Common myeloid progenitor, CD34-positive (primary cell): ENCODE results near the gene ALDH1A1.

Experiments
- CTCF ChIA-PET: fragments of 350-600 bp; sonication (Branson Sonifier 250); formaldehyde crosslinking; loops from one replicate; lab custom pipeline; 2021; ENCODE audit warnings: antibody characterized with exemption; lab: Charles Lee
- POLR2A ChIA-PET: fragments of 350-600 bp; sonication (Branson Sonifier 250); formaldehyde crosslinking; loops from one replicate; lab custom pipeline; 2021; ENCODE audit warnings: antibody characterized with exemption; lab: Charles Lee
- DNase-seq, 3 donors: peaks; one replicate each; pipeline versions ENCODE4 v3.0.0 to v3.0.0-alpha.2; 2013
- H3K27ac ChIP-seq, 2 experiments: 1 replicate in 1 of 2; 2 replicates in 1 of 2; pipeline ENCODE4 v1.7.0; 2013; ENCODE audit warnings: inconsistent platforms in 2 of 2, low read length in 2 of 2, mild to moderate bottlenecking in 2 of 2, low read depth in 1 of 2, moderate library complexity in 1 of 2; ENCODE audit not compliant: severe bottlenecking in 2 of 2, insufficient read depth in 1 of 2, poor library complexity in 1 of 2
- H3K27me3 ChIP-seq, 5 experiments: replicated peaks in 2 of 5; 1 replicate in 3 of 5; 2 replicates in 2 of 5; pipeline versions ENCODE4 v1.6.1 to v1.7.0; 2013; ENCODE audit warnings: low read length in 4 of 5, mild to moderate bottlenecking in 2 of 5, moderate library complexity in 2 of 5, inconsistent platforms in 1 of 5; ENCODE audit not compliant: insufficient read depth in 5 of 5, control insufficient read depth in 4 of 5
- H3K36me3 ChIP-seq, 4 experiments: 1 replicate in 2 of 4; 2 replicates in 2 of 4; pipeline versions ENCODE4 v1.6.1 to v1.7.0; 2013; ENCODE audit warnings: low read length in 3 of 4, control low read depth in 1 of 4, mild to moderate bottlenecking in 1 of 4; ENCODE audit not compliant: control insufficient read depth in 4 of 4, insufficient read depth in 4 of 4
- H3K4me1 ChIP-seq, 4 experiments: 1 replicate in 3 of 4; 2 replicates in 1 of 4; pipeline versions ENCODE4 v1.6.1 to v1.7.1; 2013; ENCODE audit warnings: low read length in 3 of 4, mild to moderate bottlenecking in 3 of 4, control low read depth in 1 of 4, inconsistent platforms in 1 of 4, moderate library complexity in 1 of 4; ENCODE audit not compliant: control insufficient read depth in 4 of 4, insufficient read depth in 4 of 4; ENCODE audit errors: control extremely low read depth in 1 of 4
- H3K4me3 ChIP-seq, 7 experiments: 1 replicate in 4 of 7; 2 replicates in 3 of 7; pipeline versions ENCODE4 v1.5.1 to v1.7.0; 2013; ENCODE audit warnings: mild to moderate bottlenecking in 7 of 7, low read length in 6 of 7, moderate library complexity in 6 of 7, inconsistent platforms in 2 of 7, low read depth in 2 of 7, control low read depth in 1 of 7; ENCODE audit not compliant: insufficient read depth in 4 of 7, control insufficient read depth in 1 of 7; ENCODE audit errors: extremely low read depth in 1 of 7
- H3K9me3 ChIP-seq, 5 experiments: 1 replicate in 4 of 5; 2 replicates in 1 of 5; pipeline versions ENCODE4 v1.6.1 to v1.7.1; 2013; ENCODE audit warnings: low read length in 4 of 5, mild to moderate bottlenecking in 2 of 5, inconsistent platforms in 1 of 5, low read depth in 1 of 5, moderate library complexity in 1 of 5; ENCODE audit not compliant: control insufficient read depth in 4 of 5, insufficient read depth in 2 of 5; ENCODE audit errors: control extremely low read depth in 1 of 5
- WGBS: methylation state at CpG from one replicate; pipeline ENCODE4 v1.1.5; 2013; ENCODE audit not compliant: insufficient coverage; 5-methylcytosine and 5-hydroxymethylcytosine counted together

The ALDH1A1 gene

GRCh38 chr9:72995131-72996024 lies 42.5 kb upstream of the ALDH1A1 start:
- 67% methylated on average over 1 of the region's 5 CpGs for WGBS
- Histone ChIP-seq H3K9me3 (no peaks in the 10 kb centered on the region), H3K36me3 (no peaks in the 10 kb centered on the region), H3K27me3 (no peaks in the 10 kb centered on the region), H3K27ac (no peak overlapping the region), H3K4me1 (peaks cover 8 to 38% (median 16%) of the 10 kb centered on the region in 4 experiments), H3K4me3 (no peak overlapping the region)
- POLR2A ChIA-PET: no interaction called here
- CTCF ChIA-PET: interaction anchor here (0.7 to 0.8 kb wide), 3 partner anchors 45 to 138 kb away, joined by 3 read pairs; no protein-coding TSS in a partner anchor
- DNase-seq: no peak

GRCh38 chr9:72991772-72992171 lies 38.9 kb upstream of the ALDH1A1 start:
- no CpG with 5 or more reads among the region's 2 CpGs for WGBS
- ChIA-PET CTCF (interaction anchor here (0.7 to 1.6 kb wide), 2 partner anchors 8 to 17 kb away, joined by 3 to 5 read pairs; no protein-coding TSS in a partner anchor), POLR2A (no interaction called here)
- DNase-seq: no peak
- H3K4me1 ChIP-seq: peaks cover 3 to 35% (median 8%) of the 10 kb centered on the region in 4 experiments
- no peaks in the 10 kb centered on the region for H3K9me3 ChIP-seq
- H3K27ac ChIP-seq: no peak overlapping the region
- H3K4me3 ChIP-seq: no peak overlapping the region
- H3K36me3 ChIP-seq: no peaks in the 10 kb centered on the region
- H3K27me3 ChIP-seq: no peaks in the 10 kb centered on the region

GRCh38 chr9:72990397-72991182 lies 37.7 kb upstream of the ALDH1A1 start:
- Histone ChIP-seq H3K27ac (no peak overlapping the region), H3K27me3 (no peaks in the 10 kb centered on the region), H3K4me1 (peaks cover 0 to 25% (median 7%) of the 10 kb centered on the region in 4 experiments), H3K4me3 (no peak overlapping the region), H3K36me3 (no peaks in the 10 kb centered on the region), H3K9me3 (no peaks in the 10 kb centered on the region)
- WGBS: no CpG with 5 or more reads among the region's 1 CpG
- ChIA-PET POLR2A (interaction anchor here (0.5 kb wide), 1 partner anchor 39 kb away, joined by 3 read pairs; no protein-coding TSS in a partner anchor), CTCF (interaction anchor here (0.7 to 1.6 kb wide), 4 partner anchors 9 to 39 kb away, joined by 3 to 6 read pairs (median 4); no protein-coding TSS in a partner anchor)
- no peak for DNase-seq

- CTCF ChIA-PET: interaction anchor here (0.9 to 1.0 kb wide), 2 partner anchors 8 to 42 kb away, joined by 3 read pairs; no protein-coding TSS in a partner anchor
- POLR2A ChIA-PET: no interaction called here
Measured at GRCh38 chr9:72986522-72987116, 33.8 kb upstream of the ALDH1A1 start.

DNA sequence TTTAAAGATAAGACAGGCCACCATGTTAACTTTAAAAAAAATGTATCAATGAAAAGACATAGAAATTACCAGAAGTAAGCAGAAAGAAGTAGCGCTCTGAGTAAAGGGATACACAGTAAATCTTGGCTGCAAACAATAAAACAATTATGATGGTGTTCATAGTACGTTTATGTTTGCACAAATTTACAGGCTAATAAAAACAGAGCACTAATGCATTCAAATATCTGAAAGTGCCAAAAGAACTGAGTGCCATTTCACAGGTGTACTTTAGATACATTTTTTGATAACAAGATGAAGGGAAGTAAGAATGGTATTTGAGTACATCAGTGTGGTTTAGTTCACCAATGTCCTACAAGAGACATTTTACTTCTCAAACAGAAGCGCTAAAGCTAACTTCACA lies 32.9 kb upstream of the ALDH1A1 start:
- POLR2A ChIA-PET: no interaction called here
- DNase-seq: no peak
- WGBS: no CpG with 5 or more reads among the region's 3 CpGs
- CTCF ChIA-PET: no interaction called here
- Histone ChIP-seq H3K27me3 (no peaks in the 10 kb centered on the region), H3K4me3 (no peak overlapping the region), H3K9me3 (no peaks in the 10 kb centered on the region), H3K27ac (no peak overlapping the region), H3K4me1 (peaks cover 0 to 31% (median 9%) of the 10 kb centered on the region in 4 experiments), H3K36me3 (no peaks in the 10 kb centered on the region)

More at GRCh38 chr9:72986522-72987116, 33.8 kb upstream of the ALDH1A1 start:
- Histone ChIP-seq H3K27me3 (no peaks in the 10 kb centered on the region), H3K4me1 (peaks cover 0 to 28% (median 9%) of the 10 kb centered on the region in 4 experiments), H3K9me3 (no peaks in the 10 kb centered on the region), H3K36me3 (no peaks in the 10 kb centered on the region), H3K4me3 (no peak overlapping the region), H3K27ac (no peak overlapping the region)
- 100% methylated on average over 1 of the region's 6 CpGs for WGBS
- no peak for DNase-seq

- DNase-seq: no peak
- Histone ChIP-seq H3K27ac (no peak overlapping the region), H3K4me3 (no peak overlapping the region), H3K36me3 (no peaks in the 10 kb centered on the region), H3K27me3 (no peaks in the 10 kb centered on the region), H3K4me1 (peaks cover 0 to 31% (median 9%) of the 10 kb centered on the region in 4 experiments), H3K9me3 (no peaks in the 10 kb centered on the region)
- CTCF ChIA-PET: no interaction called here
- WGBS: 94% methylated on average over 3 of the region's 3 CpGs
- POLR2A ChIA-PET: no interaction called here
Measured at GRCh38 chr9:72984991-72985390, 32.1 kb upstream of the ALDH1A1 start.
